ENCODE results near the gene TP53BP2.

- TF ChIP-seq EZH2 (IDR thresholded peaks at IDR 0.05; ENCODE audit: insufficient read depth, poor library complexity, severe bottlenecking): no peak
- TF ChIP-seq EZH2phosphoT487 (IDR thresholded peaks at IDR 0.05; ENCODE audit: insufficient read depth, low read depth): no peak
Measured at GRCh38 chr1:223845810-223846682, at the start of gene TP53BP2.
